ENCODE data around the gene C17orf100. TPM values are rescaled to one million over a fixed set of nuclear protein-coding genes. Genes with fewer than 3 reads are reported as not detected.

The C17orf100 gene
- total RNA-seq, 1 experiment from 2014 or later, result 0.70 TPM

GRCh38 chr17:6637458-6637840, 14.1 kb upstream of the C17orf100 start:
- Histone ChIP-seq H4K20me1 (ENCODE audit: control insufficient read depth, insufficient read depth, insufficient read length) (no peaks in the 10 kb centered on the region), H3K23me2 (ENCODE audit: insufficient read length, low read depth, low read length, poor library complexity, severe bottlenecking) (peaks cover 18% of the 10 kb centered on the region), H2BK5ac (ENCODE audit: insufficient read length, low read length) (no peak overlapping the region), H2BK12ac (ENCODE audit: insufficient read length, low read depth, low read length) (no peak overlapping the region), H2AFZ (ENCODE audit: low read length) (no peak overlapping the region), H3K4me2 (ENCODE audit: insufficient read depth, insufficient read length, low read length) (no peak overlapping the region), H3K27ac (ENCODE audit: insufficient read length, low read depth, low read length) (no peak overlapping the region), H3K79me1 (ENCODE audit: insufficient read depth, low read depth, low read length, poor library complexity, severe bottlenecking) (no peaks in the 10 kb centered on the region), H3K56ac (ENCODE audit: insufficient read length, low read depth, low read length) (no peak overlapping the region), H3K14ac (ENCODE audit: insufficient read depth, low read length) (no peak overlapping the region), H3K27me3 (ENCODE audit: insufficient read depth, low read length) (no peaks in the 10 kb centered on the region), H2BK20ac (ENCODE audit: low read depth, low read length, poor library complexity, severe bottlenecking) (no peak overlapping the region), H3T11ph (ENCODE audit: low read length) (no peak overlapping the region), H4K8ac (replicated peaks; ENCODE audit: insufficient read length, low read depth, low read length) (no peak overlapping the region), H3K23ac (ENCODE audit: insufficient read length, low read depth, low read length) (no peak overlapping the region), H3K9ac (ENCODE audit: extremely low read depth, insufficient read length, low read length) (no peak overlapping the region), H3K9me3 (ENCODE audit: control insufficient read depth, low read depth, low read length) (no peaks in the 10 kb centered on the region), H3K79me2 (ENCODE audit: insufficient read depth, low read length) (peaks cover 2% of the 10 kb centered on the region; the same call in 1 of the 2 replicates), H2BK15ac (ENCODE audit: low read depth, low read length) (no peak overlapping the region), H3K18ac (ENCODE audit: insufficient read length, low read depth, low read length) (no peak overlapping the region), H4K91ac (ENCODE audit: insufficient read length, low read depth, low read length) (no peak overlapping the region), H2BK120ac (ENCODE audit: low read depth, low read length, poor library complexity, severe bottlenecking) (no peak overlapping the region), H3K4me1 (ENCODE audit: insufficient read depth, low read length) (no peaks in the 10 kb centered on the region), H4K5ac (ENCODE audit: insufficient read length, low read depth, low read length) (no peak overlapping the region), H2AK5ac (ENCODE audit: insufficient read length, low read length) (no peak overlapping the region), H3K4ac (ENCODE audit: low read depth, low read length) (no peak overlapping the region)
- Mint-ChIP-seq H3K4me3 (no peak overlapping the region), H3K27me3 (ENCODE audit: low read depth) (no peaks in the 10 kb centered on the region; the same call in 1 of the 2 replicates), H3K36me3 (ENCODE audit: insufficient read depth in 1 of 3, low read depth in 3 of 3) (peaks cover 21 to 29% (median 27%) of the 10 kb centered on the region in 3 experiments), H3K9me3 (no peaks in the 10 kb centered on the region), H3K27ac (peak overlapping the region in 1 of 3 experiments; percentile 73; a peak in 1 of 7 replicates), H3K4me1 (peaks cover 15 to 18% of the 10 kb centered on the region in 2 experiments)
- TF ChIP-seq, protein P1, sequence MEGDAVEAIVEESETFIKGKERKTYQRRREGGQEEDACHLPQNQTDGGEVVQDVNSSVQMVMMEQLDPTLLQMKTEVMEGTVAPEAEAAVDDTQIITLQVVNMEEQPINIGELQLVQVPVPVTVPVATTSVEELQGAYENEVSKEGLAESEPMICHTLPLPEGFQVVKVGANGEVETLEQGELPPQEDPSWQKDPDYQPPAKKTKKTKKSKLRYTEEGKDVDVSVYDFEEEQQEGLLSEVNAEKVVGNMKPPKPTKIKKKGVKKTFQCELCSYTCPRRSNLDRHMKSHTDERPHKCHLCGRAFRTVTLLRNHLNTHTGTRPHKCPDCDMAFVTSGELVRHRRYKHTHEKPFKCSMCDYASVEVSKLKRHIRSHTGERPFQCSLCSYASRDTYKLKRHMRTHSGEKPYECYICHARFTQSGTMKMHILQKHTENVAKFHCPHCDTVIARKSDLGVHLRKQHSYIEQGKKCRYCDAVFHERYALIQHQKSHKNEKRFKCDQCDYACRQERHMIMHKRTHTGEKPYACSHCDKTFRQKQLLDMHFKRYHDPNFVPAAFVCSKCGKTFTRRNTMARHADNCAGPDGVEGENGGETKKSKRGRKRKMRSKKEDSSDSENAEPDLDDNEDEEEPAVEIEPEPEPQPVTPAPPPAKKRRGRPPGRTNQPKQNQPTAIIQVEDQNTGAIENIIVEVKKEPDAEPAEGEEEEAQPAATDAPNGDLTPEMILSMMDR (conservative IDR thresholded peaks at IDR 0.05), result no peak
- no CpG with 5 or more reads among the region's 6 CpGs for WGBS (ENCODE audit: extremely low coverage, insufficient read length, low lambda C conversion rate)
- no peak for DNase-seq

All from H9 (cell line).